H4 (cell line): ENCODE results near the gene FARS2. TPM values are rescaled to one million over a fixed set of nuclear protein-coding genes. Genes with fewer than 3 reads are reported as not detected.

Experiments used
- DNase-seq: peaks from one replicate; pipeline ENCODE4 v3.0.0-alpha.2; 2015; ENCODE audit warnings: low spot score
- total RNA-seq: library from RNA; depleted of rRNA; stranded (reverse); fragments of >200 nt; shearing (Covaris generic); gene quantifications from 2 replicates; pipeline ENCODE4 v1.2.3, GENCODE V29; 2014

FARS2 gene
- total RNA-seq, 1 experiment from 2014 or later = 19.2 TPM

GRCh38 chr6:5425797-5426196 lies 164.5 kb downstream of the FARS2 start:
- DNase-seq = no peak

- no peak for DNase-seq
Measured at GRCh38 chr6:5427586-5427985, 166.3 kb downstream of the FARS2 start.

- no peak for DNase-seq
Measured at GRCh38 chr6:5433324-5433723, 172.0 kb downstream of the FARS2 start.

- no peak for DNase-seq
Measured at GRCh38 chr6:5435449-5435848, 174.1 kb downstream of the FARS2 start.

GRCh38 chr6:5438922-5439584 lies 177.7 kb downstream of the FARS2 start:
- no peak for DNase-seq

GRCh38 chr6:5439749-5440148 lies 178.4 kb downstream of the FARS2 start:
- DNase-seq = no peak

GRCh38 chr6:5442319-5442718 lies 181.0 kb downstream of the FARS2 start:
- DNase-seq = no peak

- no peak for DNase-seq
Measured at GRCh38 chr6:5442916-5443315, 181.6 kb downstream of the FARS2 start.

- no peak for DNase-seq
Measured at GRCh38 chr6:5443491-5443890, 182.2 kb downstream of the FARS2 start.

- DNase-seq = no peak
Measured at GRCh38 chr6:5446362-5447075, 185.2 kb downstream of the FARS2 start.

- DNase-seq = no peak
Measured at GRCh38 chr6:5447921-5448320, 186.6 kb downstream of the FARS2 start.

GRCh38 chr6:5450073-5450472 lies 188.8 kb downstream of the FARS2 start:
- DNase-seq = no peak

GRCh38 chr6:5453546-5453945 lies 192.2 kb downstream of the FARS2 start:
- no peak for DNase-seq

GRCh38 chr6:5455142-5455541 lies 193.8 kb downstream of the FARS2 start:
- DNase-seq = no peak

- DNase-seq = peak; percentile 32
Measured at GRCh38 chr6:5457041-5457440, 195.7 kb downstream of the FARS2 start.

- no peak for DNase-seq
Measured at GRCh38 chr6:5457983-5458683, 196.8 kb downstream of the FARS2 start.

GRCh38 chr6:5459346-5459745 lies 198.0 kb downstream of the FARS2 start:
- no peak for DNase-seq

- no peak for DNase-seq
Measured at GRCh38 chr6:5461365-5461764, 200.1 kb downstream of the FARS2 start.

GRCh38 chr6:5462856-5463255 lies 201.5 kb downstream of the FARS2 start:
- DNase-seq = no peak

- DNase-seq = no peak
Measured at GRCh38 chr6:5463690-5464089, 202.4 kb downstream of the FARS2 start.

GRCh38 chr6:5464099-5464885 lies 203.0 kb downstream of the FARS2 start:
- DNase-seq = no peak
